SJCRH30 (cell line): ENCODE data around the gene MRC2. TPM values are rescaled to one million over a fixed set of nuclear protein-coding genes. Genes with fewer than 3 reads are reported as not detected.
"Not testable (repeated sequence)": the region's sequence is repeated elsewhere in the genome, so short reads cannot be mapped to it uniquely, and the experiment has no call there.

Source experiments
- DNase-seq, 2 experiments: peaks; one replicate each; pipeline ENCODE4 v3.0.0-alpha.2; 2015 to 2020
- H3K27ac ChIP-seq: fragments of 250-450 bp; sonication (Bioruptor Pico); 2 replicates; pipeline ENCODE4 v1.5.1; 2020; ENCODE audit warnings: mild to moderate bottlenecking, moderate library complexity
- H3K27me3 ChIP-seq: fragments of 250-450 bp; sonication (Bioruptor Pico); 2 replicates; pipeline ENCODE4 v1.5.1; 2020; ENCODE audit warnings: mild to moderate bottlenecking, moderate library complexity
- H3K36me3 ChIP-seq: fragments of 250-450 bp; sonication (Bioruptor Pico); 2 replicates; pipeline ENCODE4 v1.5.1; 2020; ENCODE audit warnings: mild to moderate bottlenecking, moderate library complexity
- H3K4me1 ChIP-seq: fragments of 250-450 bp; sonication (Bioruptor Pico); 2 replicates; pipeline ENCODE4 v1.5.1; 2020; ENCODE audit warnings: mild to moderate bottlenecking, moderate library complexity
- H3K4me3 ChIP-seq: fragments of 250-450 bp; sonication (Bioruptor Pico); 2 replicates; pipeline ENCODE4 v1.5.1; 2020; ENCODE audit warnings: mild to moderate bottlenecking, moderate library complexity
- H3K9me3 ChIP-seq: fragments of 250-450 bp; sonication (Bioruptor Pico); replicated peaks from 2 replicates; pipeline ENCODE4 v1.5.1; 2020; ENCODE audit warnings: mild to moderate bottlenecking, moderate library complexity
- total RNA-seq: library from RNA; depleted of rRNA; stranded (reverse); fragments of >200 nt; shearing (Covaris generic); gene quantifications from 2 replicates; pipeline ENCODE4 v1.2.3, GENCODE V29; 2014

Gene MRC2
- total RNA-seq, 1 experiment from 2014 or later, result 4.5 TPM

- Histone ChIP-seq H3K4me1 (no peaks in the 10 kb centered on the region), H3K4me3 (no peak overlapping the region), H3K9me3 (no peaks in the 10 kb centered on the region), H3K36me3 (no peaks in the 10 kb centered on the region), H3K27me3 (no peaks in the 10 kb centered on the region), H3K27ac (no peak overlapping the region)
- DNase-seq, result no peak
Measured at GRCh38 chr17:62696726-62697490, 69.4 kb downstream of the MRC2 start.

DNA sequence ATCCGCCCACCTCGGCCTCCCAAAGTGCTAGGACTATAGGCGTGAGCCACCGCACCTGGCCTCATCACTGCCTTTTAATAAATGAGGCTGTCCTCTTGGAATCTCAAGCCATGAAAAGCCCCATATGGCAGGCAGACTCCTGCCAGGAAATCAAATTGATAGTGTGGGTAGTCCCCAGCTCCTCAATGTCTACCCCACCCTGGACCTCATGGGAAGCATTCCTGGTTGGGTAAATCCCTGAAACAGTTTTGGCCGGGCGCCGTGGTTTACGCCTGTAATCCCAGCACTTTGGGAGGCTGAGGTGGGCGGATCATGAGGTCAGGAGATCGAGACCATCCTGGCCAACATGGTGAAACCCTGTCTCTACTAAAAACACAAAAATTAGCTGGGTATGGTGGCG is 71.0 kb downstream of the MRC2 start:
- not testable (repeated sequence) for DNase-seq

GRCh38 chr17:62700964-62701705 is 73.7 kb downstream of the MRC2 start:
- Histone ChIP-seq H3K36me3 (no peaks in the 10 kb centered on the region), H3K4me1 (peaks cover 9% of the 10 kb centered on the region; the same call in 1 of the 2 replicates), H3K9me3 (no peaks in the 10 kb centered on the region), H3K27ac (no peak overlapping the region), H3K27me3 (0 out of 2 replicates have a peak, but pooled peaks cover 12% of the 10 kb centered on the region), H3K4me3 (no peak overlapping the region)
- no peak for DNase-seq

More for the DNA sequence above, 71.0 kb downstream of the MRC2 start:
- H3K4me3 ChIP-seq, H3K27me3 ChIP-seq, H3K36me3 ChIP-seq, H3K9me3 ChIP-seq, H3K4me1 ChIP-seq, H3K27ac ChIP-seq: not testable (repeated sequence)

GRCh38 chr17:62701706-62702085 is 74.2 kb downstream of the MRC2 start:
- no peak overlapping the region for H3K4me3 ChIP-seq

GRCh38 chr17:62702746-62703260 is 75.3 kb downstream of the MRC2 start:
- Histone ChIP-seq H3K36me3 (no peaks in the 10 kb centered on the region), H3K4me1 (peaks cover 9% of the 10 kb centered on the region; the same call in 1 of the 2 replicates), H3K27ac (no peak overlapping the region), H3K27me3 (0 out of 2 replicates have a peak, but pooled peaks cover 12% of the 10 kb centered on the region), H3K4me3 (no peak overlapping the region), H3K9me3 (no peaks in the 10 kb centered on the region)
- no peak for DNase-seq

More at GRCh38 chr17:62701706-62702085, 74.2 kb downstream of the MRC2 start:
- DNase-seq, result no peak
- H3K9me3 ChIP-seq, result no peaks in the 10 kb centered on the region
- H3K4me1 ChIP-seq, result peaks cover 9% of the 10 kb centered on the region; the same call in 1 of the 2 replicates
- no peaks in the 10 kb centered on the region for H3K36me3 ChIP-seq
- no peak overlapping the region for H3K27ac ChIP-seq
- 0 out of 2 replicates have a peak, but pooled peaks cover 12% of the 10 kb centered on the region for H3K27me3 ChIP-seq

DNA sequence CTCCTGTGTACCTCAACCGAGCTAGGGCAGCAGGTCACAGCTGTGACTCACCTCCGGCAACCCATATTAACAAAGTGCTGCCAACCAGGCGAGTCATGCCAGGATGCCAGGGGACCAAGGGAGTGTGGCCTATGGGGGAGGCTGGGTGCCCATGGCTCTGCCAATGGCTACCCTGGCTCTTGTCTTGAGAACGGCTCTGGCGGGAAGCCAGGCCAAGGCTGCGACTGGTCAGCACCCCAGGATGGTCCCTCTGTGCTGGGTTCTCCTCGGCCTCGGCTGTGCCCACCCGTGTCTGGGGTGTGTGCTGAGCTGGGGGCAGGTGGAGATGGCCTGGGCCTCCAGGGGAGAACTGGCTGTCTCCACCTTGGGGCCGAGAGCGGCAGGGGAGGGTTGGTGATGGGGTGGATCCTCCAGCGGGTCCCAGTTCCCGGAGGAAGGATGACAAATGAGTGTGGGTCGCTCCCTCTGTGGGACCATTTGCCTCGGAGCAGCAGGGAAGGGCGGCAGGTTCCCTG is 75.8 kb downstream of the MRC2 start:
- no peak for DNase-seq
- no peaks in the 10 kb centered on the region for H3K9me3 ChIP-seq
- H3K4me1 ChIP-seq, result peaks cover 9% of the 10 kb centered on the region; the same call in 1 of the 2 replicates
- H3K36me3 ChIP-seq, result no peaks in the 10 kb centered on the region
- H3K27ac ChIP-seq, result no peak overlapping the region
- 0 out of 2 replicates have a peak, but pooled peaks cover 12% of the 10 kb centered on the region for H3K27me3 ChIP-seq
- H3K4me3 ChIP-seq, result peak overlapping the region; percentile 65

GRCh38 chr17:62703776-62704380 is 76.4 kb downstream of the MRC2 start:
- H3K36me3 ChIP-seq, result no peaks in the 10 kb centered on the region
- no peaks in the 10 kb centered on the region for H3K9me3 ChIP-seq
- H3K4me3 ChIP-seq, result peak overlapping the region; percentile 65
- peak; percentile 72 to 82 for DNase-seq
- H3K4me1 ChIP-seq, result peaks cover 9% of the 10 kb centered on the region; the same call in 1 of the 2 replicates
- H3K27me3 ChIP-seq, result 0 out of 2 replicates have a peak, but pooled peaks cover 12% of the 10 kb centered on the region
- H3K27ac ChIP-seq, result no peak overlapping the region

DNA sequence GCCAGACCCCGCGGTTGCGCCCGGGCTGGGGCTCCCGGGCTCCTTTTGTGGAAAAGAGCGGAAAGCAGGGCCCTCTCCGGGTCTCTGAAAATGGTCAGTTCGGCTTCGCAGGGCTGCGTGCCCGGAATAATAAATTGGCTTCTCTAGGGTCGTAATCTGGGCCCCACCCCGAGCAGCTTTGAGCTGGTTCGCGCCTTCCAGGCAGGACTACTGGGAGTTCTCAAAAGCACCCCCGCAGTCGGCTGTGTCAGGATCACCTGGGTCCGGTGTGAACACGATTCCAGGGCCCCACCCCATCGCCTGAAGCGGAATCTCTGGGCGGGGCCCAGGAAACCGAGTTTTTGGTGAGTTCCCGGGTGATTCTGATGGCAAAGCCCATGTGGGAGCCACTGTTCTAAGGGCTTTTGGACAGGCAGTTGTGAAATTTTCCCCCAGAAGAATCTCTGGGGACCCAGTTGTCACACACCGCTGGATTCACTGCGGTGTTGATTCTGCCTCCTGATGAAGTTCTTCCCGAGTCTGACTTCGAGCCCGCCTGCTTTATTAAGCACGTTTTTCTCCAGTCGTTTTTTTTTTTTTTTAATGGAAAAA is 77.0 kb downstream of the MRC2 start:
- Histone ChIP-seq H3K27me3 (0 out of 2 replicates have a peak, but pooled peaks cover 12% of the 10 kb centered on the region), H3K4me1 (peaks cover 9% of the 10 kb centered on the region; the same call in 1 of the 2 replicates), H3K27ac (no peak overlapping the region), H3K36me3 (no peaks in the 10 kb centered on the region), H3K4me3 (peak overlapping the region; percentile 65), H3K9me3 (no peaks in the 10 kb centered on the region)
- DNase-seq, result peak; percentile 33 to 45

GRCh38 chr17:62705156-62705777 is 77.8 kb downstream of the MRC2 start:
- no peaks in the 10 kb centered on the region for H3K9me3 ChIP-seq
- H3K27ac ChIP-seq, result no peak overlapping the region
- H3K4me1 ChIP-seq, result peaks cover 9% of the 10 kb centered on the region; the same call in 1 of the 2 replicates
- no peaks in the 10 kb centered on the region for H3K36me3 ChIP-seq
- 0 out of 2 replicates have a peak, but pooled peaks cover 12% of the 10 kb centered on the region for H3K27me3 ChIP-seq
- no peak overlapping the region for H3K4me3 ChIP-seq
- no peak for DNase-seq

DNA sequence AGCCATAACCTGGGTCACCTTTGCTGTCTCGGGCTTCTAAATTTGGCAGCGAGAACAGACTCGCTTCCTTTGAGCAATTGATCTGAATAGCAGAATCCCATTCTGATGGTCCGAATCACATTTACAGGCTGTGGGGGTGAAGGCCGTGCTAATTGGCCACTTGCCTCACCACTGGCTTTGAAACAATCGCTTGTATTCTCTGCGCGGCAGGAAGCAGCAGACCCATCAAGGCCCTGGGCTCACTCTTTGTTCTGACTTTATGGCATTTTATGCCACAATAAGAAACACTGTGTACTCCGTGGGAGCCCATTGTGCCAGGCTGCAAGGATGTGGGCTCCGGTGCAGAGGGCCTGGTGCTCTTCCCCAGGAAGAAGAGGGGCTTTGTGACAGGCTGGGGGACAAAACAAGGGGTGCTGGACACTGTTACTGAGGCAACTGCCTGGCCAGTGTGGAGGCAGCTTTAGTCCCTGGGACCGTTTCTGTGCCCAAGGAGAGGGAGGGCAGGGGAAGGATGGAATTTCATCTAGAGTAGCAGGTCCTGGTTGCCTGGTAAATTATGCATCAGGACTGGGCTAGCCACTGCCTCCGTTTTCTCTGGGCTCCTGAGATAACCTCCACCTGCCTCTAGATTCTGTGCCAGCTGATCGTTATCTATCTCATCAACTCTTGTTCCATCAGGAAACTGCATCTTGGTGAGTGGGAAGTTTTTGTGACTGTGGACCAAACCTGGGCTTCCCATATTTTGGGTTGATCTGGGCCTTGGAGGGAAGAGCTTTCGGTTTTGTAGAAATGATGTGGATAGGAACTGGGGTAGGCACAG is 78.5 kb downstream of the MRC2 start:
- Histone ChIP-seq H3K36me3 (no peaks in the 10 kb centered on the region), H3K27ac (no peak overlapping the region), H3K4me1 (peaks cover 9% of the 10 kb centered on the region; the same call in 1 of the 2 replicates), H3K4me3 (no peak overlapping the region), H3K9me3 (no peaks in the 10 kb centered on the region), H3K27me3 (0 out of 2 replicates have a peak, but pooled peaks cover 12% of the 10 kb centered on the region)
- no peak for DNase-seq

DNA sequence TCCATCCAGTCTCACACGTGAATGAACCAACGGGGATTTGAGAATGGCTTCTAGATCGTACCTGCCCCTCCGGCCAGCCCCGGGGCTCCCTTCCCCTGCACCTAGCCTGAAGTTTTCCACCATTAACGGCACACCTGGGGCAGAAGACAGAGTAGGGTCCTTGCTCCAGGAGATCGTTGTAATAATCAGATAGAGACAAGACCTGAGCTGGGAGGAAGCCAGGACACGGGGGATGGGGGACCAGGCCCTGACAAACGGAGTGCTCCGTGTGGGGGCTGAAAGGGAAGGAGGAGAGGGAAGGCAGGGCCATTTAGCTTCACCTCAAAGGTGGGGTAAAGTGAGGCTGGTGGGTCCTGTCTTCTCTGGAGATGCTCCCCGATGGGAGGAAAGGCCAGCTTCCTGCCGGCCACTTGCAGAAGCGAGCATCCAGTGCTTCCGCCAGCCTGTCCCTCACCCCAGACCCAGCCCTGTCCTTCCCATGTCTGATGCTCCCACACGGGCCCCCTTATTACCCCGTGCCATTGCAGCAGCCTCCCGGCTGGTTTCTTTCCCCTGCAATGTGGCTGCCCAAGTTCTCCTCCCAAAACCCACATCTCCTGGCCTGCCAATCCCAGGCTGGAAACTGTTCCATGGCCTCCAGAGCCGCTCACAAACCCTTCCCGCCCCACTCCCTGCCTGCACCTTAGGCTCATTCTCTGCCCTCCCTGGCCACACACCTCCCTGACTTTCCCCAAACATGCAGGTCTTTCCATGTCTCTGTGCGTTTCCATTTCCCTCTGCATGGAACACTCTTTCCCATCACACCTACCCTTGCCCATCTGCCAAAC is 79.3 kb downstream of the MRC2 start:
- Histone ChIP-seq H3K27me3 (0 out of 2 replicates have a peak, but pooled peaks cover 12% of the 10 kb centered on the region), H3K27ac (no peak overlapping the region)
- DNase-seq, result no peak

DNA sequence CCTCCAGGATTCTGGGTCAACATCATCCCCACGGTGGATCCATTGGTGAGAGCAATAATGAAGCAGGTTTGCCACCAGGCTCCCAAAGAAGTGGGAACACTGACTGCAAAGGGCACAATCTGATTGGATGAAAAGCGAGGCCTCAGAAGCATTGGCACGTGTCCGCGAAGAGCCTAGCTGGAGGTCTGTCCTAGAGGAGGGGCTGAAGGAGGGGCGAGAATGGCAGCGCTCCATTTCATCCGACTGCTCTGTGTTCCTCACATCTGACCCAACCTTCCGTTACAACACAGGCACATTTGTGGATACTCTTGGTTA is 79.9 kb downstream of the MRC2 start:
- no peak overlapping the region for H3K4me3 ChIP-seq
- DNase-seq, result no peak
- H3K27me3 ChIP-seq, result 0 out of 2 replicates have a peak, but pooled peaks cover 12% of the 10 kb centered on the region
- no peaks in the 10 kb centered on the region for H3K36me3 ChIP-seq
- peaks cover 9% of the 10 kb centered on the region; the same call in 1 of the 2 replicates for H3K4me1 ChIP-seq
- no peak overlapping the region for H3K27ac ChIP-seq
- H3K9me3 ChIP-seq, result no peaks in the 10 kb centered on the region

More for the DNA sequence above, 79.3 kb downstream of the MRC2 start:
- no peak overlapping the region for H3K4me3 ChIP-seq
- H3K9me3 ChIP-seq, result no peaks in the 10 kb centered on the region
- H3K4me1 ChIP-seq, result peaks cover 9% of the 10 kb centered on the region; the same call in 1 of the 2 replicates
- no peaks in the 10 kb centered on the region for H3K36me3 ChIP-seq
